ENCODE results near the gene RAB31.

Gene RAB31

DNA sequence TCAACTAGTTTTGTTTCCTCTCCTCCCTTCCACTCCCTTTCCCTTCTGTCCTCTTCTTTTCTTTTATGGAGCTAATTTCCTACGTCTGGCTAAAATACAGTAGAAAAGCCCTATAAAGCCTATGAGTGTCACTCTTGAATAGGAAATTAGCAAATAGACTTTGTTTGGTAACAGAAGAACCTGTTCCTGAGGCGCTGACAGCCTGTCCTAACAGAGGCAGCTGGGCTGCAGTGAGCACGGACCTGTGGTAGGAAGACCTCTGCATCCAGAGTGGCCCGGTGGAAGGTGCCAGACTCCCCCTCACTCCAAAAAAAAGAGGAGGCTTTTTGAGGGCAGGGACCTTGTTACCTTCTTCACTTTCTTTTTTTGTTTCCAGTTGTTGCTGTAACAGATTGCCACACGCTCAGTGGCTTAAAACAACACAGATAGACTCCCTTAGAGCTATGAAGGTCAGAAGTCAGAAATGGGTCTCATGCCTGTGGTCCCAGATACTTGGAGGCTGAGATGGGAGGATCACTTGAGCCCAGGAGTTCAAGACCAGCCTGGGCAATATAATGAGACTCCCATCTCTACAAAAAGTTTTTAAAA is 96.5 kb downstream of the RAB31 start:
- H3K36me3 ChIP-seq (ENCODE audit: control insufficient read depth, insufficient read depth, low read length), result no peaks in the 10 kb centered on the region
- H3K27me3 ChIP-seq (ENCODE audit: control insufficient read depth, insufficient read depth, low read length), result no peaks in the 10 kb centered on the region
- no CpG with 5 or more reads among the region's 5 CpGs for WGBS (ENCODE audit: insufficient coverage, insufficient read length)
- DNase-seq (ENCODE audit: low read depth, low spot score), result no peak
- no peak overlapping the region for H3K27ac ChIP-seq (ENCODE audit: low read length)
- peaks cover 11% of the 10 kb centered on the region for H3K4me1 ChIP-seq (ENCODE audit: control insufficient read depth, insufficient read depth, low read length)
- no peak overlapping the region for H3K4me3 ChIP-seq (ENCODE audit: low read length)
- H3K9me3 ChIP-seq (ENCODE audit: control insufficient read depth, insufficient read depth, low read length), result no peaks in the 10 kb centered on the region

DNA sequence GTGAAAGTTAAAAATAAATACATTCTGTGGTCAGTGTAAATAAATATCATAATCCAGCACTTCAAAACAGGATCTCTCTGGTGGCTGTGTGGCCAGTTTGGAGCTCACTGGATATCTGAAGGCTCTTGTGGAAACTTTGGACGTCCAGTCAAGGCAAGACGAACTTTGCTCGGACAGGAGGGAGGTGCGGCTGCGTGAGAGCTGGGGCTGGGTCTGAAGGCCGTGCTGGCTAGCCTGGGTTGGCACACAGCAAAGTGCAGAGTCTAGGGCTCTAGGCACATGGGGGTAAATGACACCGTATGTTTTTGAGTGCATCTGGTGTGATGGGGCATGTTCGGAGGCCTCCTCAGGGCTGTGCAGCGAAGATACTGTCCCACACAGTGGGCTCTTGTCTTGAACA is 98.8 kb downstream of the RAB31 start:
- peaks cover 11% of the 10 kb centered on the region for H3K4me1 ChIP-seq (ENCODE audit: control insufficient read depth, insufficient read depth, low read length)
- H3K4me3 ChIP-seq (ENCODE audit: low read length), result no peak overlapping the region
- WGBS (ENCODE audit: insufficient coverage, insufficient read length), result no CpG with 5 or more reads among the region's 9 CpGs
- DNase-seq (ENCODE audit: low read depth, low spot score), result no peak
- no peaks in the 10 kb centered on the region for H3K27me3 ChIP-seq (ENCODE audit: control insufficient read depth, insufficient read depth, low read length)
- H3K9me3 ChIP-seq (ENCODE audit: control insufficient read depth, insufficient read depth, low read length), result no peaks in the 10 kb centered on the region
- H3K36me3 ChIP-seq (ENCODE audit: control insufficient read depth, insufficient read depth, low read length), result no peaks in the 10 kb centered on the region
- H3K27ac ChIP-seq (ENCODE audit: low read length), result no peak overlapping the region

DNA sequence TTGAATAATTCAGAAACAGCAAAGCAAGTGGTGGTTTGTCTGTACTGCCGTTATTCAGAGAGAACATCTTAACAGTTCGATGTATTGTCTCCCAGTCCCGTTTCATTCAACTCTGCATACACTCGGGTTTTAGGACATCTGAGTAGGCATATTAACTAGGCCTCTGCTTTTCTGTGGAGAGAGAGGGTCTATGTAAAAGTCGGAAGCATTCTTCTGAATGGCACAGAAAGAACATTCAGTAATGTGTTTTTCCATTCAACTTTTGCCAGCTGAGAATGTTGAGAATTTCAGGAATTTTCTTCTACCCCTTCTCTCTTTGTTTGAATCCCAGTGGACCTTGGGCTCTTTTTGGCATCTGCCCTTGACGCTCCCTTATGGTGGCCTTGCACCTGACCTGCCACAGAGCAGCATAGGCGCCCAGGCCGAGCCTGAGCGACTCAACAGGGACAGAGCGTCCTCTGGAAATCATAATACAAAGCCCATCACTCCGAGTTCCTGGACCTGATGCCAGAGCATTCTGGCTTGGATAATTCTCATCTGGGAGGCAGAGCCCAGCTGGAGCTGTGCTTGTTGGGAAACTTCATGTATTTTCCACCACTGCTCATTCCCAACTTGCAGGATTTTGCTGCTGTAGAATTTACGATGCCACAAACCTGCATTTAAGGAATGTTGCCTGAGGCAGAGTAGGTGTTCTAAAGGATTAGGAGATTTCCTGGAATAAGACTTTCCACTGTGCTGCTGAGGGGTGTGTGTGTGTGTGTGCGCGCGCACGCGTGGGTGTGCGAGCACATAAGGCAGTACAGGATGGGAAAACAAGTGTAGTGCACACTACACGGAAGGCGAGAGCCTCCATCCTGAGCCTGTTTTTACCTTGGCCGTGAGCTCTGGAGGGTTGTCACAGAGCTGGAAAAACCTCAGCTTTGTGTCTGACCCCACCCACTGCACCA is 100.5 kb downstream of the RAB31 start:
- H3K27ac ChIP-seq (ENCODE audit: low read length), result no peak overlapping the region
- DNase-seq (ENCODE audit: low read depth, low spot score), result peak; percentile 52
- no peaks in the 10 kb centered on the region for H3K36me3 ChIP-seq (ENCODE audit: control insufficient read depth, insufficient read depth, low read length)
- peaks cover 11% of the 10 kb centered on the region for H3K4me1 ChIP-seq (ENCODE audit: control insufficient read depth, insufficient read depth, low read length)
- WGBS (ENCODE audit: insufficient coverage, insufficient read length), result no CpG with 5 or more reads among the region's 21 CpGs
- H3K9me3 ChIP-seq (ENCODE audit: control insufficient read depth, insufficient read depth, low read length), result no peaks in the 10 kb centered on the region
- H3K27me3 ChIP-seq (ENCODE audit: control insufficient read depth, insufficient read depth, low read length), result no peaks in the 10 kb centered on the region
- no peak overlapping the region for H3K4me3 ChIP-seq (ENCODE audit: low read length)

DNA sequence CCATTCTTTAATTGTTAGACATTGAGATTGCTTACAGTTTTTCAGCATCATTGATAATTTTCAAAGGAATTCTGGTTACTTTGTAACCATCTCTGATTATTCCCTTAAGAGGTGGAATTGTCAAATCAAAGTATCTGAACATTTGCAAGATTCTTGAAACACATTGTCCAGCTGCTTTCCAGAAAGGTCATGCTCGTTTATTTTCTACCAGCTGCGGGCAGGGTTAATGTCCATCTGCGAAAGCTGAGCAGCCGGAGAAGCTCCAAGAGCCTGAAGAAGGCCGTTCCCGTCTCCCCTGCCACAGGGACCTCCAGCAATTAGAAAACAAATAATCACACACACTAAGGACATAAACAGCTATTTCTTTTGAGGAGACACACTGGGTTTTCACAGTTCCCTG is 101.6 kb downstream of the RAB31 start:
- Histone ChIP-seq H3K4me3 (ENCODE audit: low read length) (no peak overlapping the region), H3K27me3 (ENCODE audit: control insufficient read depth, insufficient read depth, low read length) (no peaks in the 10 kb centered on the region)
- no CpG with 5 or more reads among the region's 6 CpGs for WGBS (ENCODE audit: insufficient coverage, insufficient read length)

DNA sequence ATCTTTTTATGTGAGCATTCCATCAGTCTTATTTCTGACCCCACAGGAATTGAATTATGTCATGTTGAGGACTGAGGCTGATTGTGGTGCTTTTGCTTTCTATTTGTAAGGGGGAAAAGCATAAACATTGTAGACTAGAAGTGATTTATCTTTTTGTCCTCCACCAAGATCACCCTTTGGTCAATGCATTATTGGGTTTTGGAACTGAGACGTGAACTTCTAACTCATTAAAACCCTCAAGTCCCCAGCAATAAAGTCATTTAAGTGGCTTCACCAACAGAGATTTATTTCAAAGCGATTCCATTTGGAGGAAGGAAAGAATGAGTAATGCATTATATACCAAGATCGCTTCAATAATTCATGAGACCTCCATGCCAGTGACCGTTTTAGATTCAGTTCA is 102.2 kb downstream of the RAB31 start:
- no peak overlapping the region for H3K4me3 ChIP-seq (ENCODE audit: low read length)
- H3K27ac ChIP-seq (ENCODE audit: low read length), result no peak overlapping the region
- peaks cover 8% of the 10 kb centered on the region for H3K4me1 ChIP-seq (ENCODE audit: control insufficient read depth, insufficient read depth, low read length)
- H3K36me3 ChIP-seq (ENCODE audit: control insufficient read depth, insufficient read depth, low read length), result no peaks in the 10 kb centered on the region
- WGBS (ENCODE audit: insufficient coverage, insufficient read length), result no CpG with 5 or more reads among the region's 4 CpGs
- DNase-seq (ENCODE audit: low read depth, low spot score), result no peak
- no peaks in the 10 kb centered on the region for H3K27me3 ChIP-seq (ENCODE audit: control insufficient read depth, insufficient read depth, low read length)
- no peaks in the 10 kb centered on the region for H3K9me3 ChIP-seq (ENCODE audit: control insufficient read depth, insufficient read depth, low read length)

More for the DNA sequence above, 101.6 kb downstream of the RAB31 start:
- Histone ChIP-seq H3K27ac (ENCODE audit: low read length) (no peak overlapping the region), H3K36me3 (ENCODE audit: control insufficient read depth, insufficient read depth, low read length) (no peaks in the 10 kb centered on the region), H3K9me3 (ENCODE audit: control insufficient read depth, insufficient read depth, low read length) (no peaks in the 10 kb centered on the region), H3K4me1 (ENCODE audit: control insufficient read depth, insufficient read depth, low read length) (peaks cover 8% of the 10 kb centered on the region)
- DNase-seq (ENCODE audit: low read depth, low spot score), result no peak

DNA sequence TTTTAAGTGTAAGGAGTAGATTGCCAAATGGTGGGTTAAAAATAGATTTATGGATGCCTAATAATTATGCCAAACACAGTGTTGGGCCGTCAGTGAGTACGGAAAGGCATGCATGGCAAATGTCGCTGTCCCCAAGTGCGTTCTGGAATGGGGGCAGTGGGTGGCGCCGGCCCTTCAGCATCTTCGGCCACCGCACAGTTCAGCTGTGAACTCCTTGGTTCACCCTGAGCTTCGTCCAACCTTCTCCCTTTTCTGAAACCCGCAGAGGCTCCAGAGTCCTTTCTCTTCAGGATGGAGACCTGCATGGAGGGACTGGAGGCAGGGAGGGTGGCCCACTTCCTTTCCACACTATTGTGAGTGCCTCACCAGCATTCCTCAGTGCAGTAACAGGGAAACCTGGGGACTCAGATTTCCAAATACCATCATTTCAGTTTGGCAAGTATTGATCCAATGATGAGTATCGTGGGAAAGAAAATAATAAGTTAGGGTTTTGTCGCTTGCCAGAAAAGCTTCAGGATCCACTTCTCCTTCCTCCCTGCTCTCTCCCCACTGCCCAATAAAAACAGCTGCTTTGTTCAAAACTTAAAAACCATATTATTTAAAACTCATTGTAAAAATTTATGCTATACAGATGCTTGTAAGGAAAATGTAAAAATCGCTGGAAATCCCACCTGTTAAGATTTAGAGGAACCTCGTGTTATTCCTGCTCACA is 103.0 kb downstream of the RAB31 start:
- no peak overlapping the region for H3K4me3 ChIP-seq (ENCODE audit: low read length)
- no peak for DNase-seq (ENCODE audit: low read depth, low spot score)
- no peaks in the 10 kb centered on the region for H3K27me3 ChIP-seq (ENCODE audit: control insufficient read depth, insufficient read depth, low read length)
- no peaks in the 10 kb centered on the region for H3K36me3 ChIP-seq (ENCODE audit: control insufficient read depth, insufficient read depth, low read length)
- WGBS (ENCODE audit: insufficient coverage, insufficient read length), result no CpG with 5 or more reads among the region's 14 CpGs
- no peak overlapping the region for H3K27ac ChIP-seq (ENCODE audit: low read length)
- peaks cover 8% of the 10 kb centered on the region for H3K4me1 ChIP-seq (ENCODE audit: control insufficient read depth, insufficient read depth, low read length)
- H3K9me3 ChIP-seq (ENCODE audit: control insufficient read depth, insufficient read depth, low read length), result no peaks in the 10 kb centered on the region

DNA sequence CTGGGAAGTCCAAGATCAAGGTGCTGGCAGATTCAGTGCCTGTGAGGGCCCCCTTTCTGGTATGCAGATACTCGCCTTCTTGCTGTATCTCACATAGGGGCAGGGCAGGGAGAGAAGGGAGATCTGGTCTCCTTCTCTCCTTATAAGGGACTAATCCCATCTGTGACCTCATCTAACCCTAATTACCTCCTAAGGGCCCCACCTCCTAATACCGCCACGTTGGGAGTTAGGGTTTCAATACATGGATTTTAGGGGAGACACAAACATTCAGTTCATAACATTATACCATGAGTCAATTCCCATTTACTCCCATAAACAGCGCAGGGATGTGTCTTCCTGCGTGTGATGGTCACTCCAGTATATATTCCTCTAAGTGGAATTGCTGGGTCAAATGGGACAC is 103.9 kb downstream of the RAB31 start:
- Histone ChIP-seq H3K4me1 (ENCODE audit: control insufficient read depth, insufficient read depth, low read length) (peaks cover 8% of the 10 kb centered on the region), H3K36me3 (ENCODE audit: control insufficient read depth, insufficient read depth, low read length) (no peaks in the 10 kb centered on the region), H3K27me3 (ENCODE audit: control insufficient read depth, insufficient read depth, low read length) (no peaks in the 10 kb centered on the region), H3K4me3 (ENCODE audit: low read length) (no peak overlapping the region), H3K27ac (ENCODE audit: low read length) (no peak overlapping the region), H3K9me3 (ENCODE audit: control insufficient read depth, insufficient read depth, low read length) (no peaks in the 10 kb centered on the region)
- WGBS (ENCODE audit: insufficient coverage, insufficient read length), result no CpG with 5 or more reads among the region's 5 CpGs
- DNase-seq (ENCODE audit: low read depth, low spot score), result no peak

DNA sequence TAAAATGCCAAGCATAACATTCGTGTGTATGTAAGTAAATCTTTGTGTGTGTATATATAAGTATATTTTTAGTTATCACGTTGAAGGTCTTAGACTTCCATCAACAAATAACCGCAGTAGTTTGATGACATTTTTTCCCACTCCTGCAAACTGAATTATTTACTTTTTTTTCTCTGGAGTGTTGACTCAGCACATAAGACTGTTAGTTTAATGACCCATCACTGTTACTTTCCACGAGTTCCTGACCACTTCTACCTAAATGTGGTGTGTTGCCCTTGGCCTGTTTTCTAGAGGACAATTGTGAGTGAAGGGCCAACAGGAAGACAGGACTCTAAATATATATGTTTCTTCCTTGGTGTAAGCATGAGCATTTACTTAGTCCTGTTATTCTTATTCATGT is 106.3 kb downstream of the RAB31 start:
- DNase-seq (ENCODE audit: low read depth, low spot score), result no peak
- H3K4me3 ChIP-seq (ENCODE audit: low read length), result no peak overlapping the region
- no CpG with 5 or more reads among the region's 4 CpGs for WGBS (ENCODE audit: insufficient coverage, insufficient read length)

DNA sequence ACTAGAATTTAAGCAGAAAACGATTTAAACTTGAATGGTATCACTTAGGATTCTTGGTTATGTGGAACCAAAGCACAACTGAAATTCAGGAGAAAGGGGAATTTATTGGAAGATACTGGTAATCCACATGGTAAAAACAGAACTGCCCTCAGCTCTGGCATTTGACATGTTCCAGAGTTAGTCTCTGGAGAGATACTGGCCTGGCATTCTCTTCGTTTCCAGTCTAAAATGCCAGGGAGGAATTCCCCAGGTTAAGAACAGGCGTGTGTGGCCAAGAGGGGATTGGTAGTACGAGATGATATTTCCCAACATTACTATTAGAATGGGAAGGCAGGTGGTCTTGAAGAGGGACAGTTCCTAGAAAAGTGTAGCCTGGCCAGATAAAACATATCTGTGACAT is 109.2 kb downstream of the RAB31 start:
- DNase-seq (ENCODE audit: low read depth, low spot score), result no peak
- no peaks in the 10 kb centered on the region for H3K4me1 ChIP-seq (ENCODE audit: control insufficient read depth, insufficient read depth, low read length)
- no CpG with 5 or more reads among the region's 4 CpGs for WGBS (ENCODE audit: insufficient coverage, insufficient read length)

More for the DNA sequence above, 106.3 kb downstream of the RAB31 start:
- H3K27me3 ChIP-seq (ENCODE audit: control insufficient read depth, insufficient read depth, low read length), result no peaks in the 10 kb centered on the region
- no peaks in the 10 kb centered on the region for H3K9me3 ChIP-seq (ENCODE audit: control insufficient read depth, insufficient read depth, low read length)
- no peaks in the 10 kb centered on the region for H3K36me3 ChIP-seq (ENCODE audit: control insufficient read depth, insufficient read depth, low read length)
- H3K27ac ChIP-seq (ENCODE audit: low read length), result no peak overlapping the region
- H3K4me1 ChIP-seq (ENCODE audit: control insufficient read depth, insufficient read depth, low read length), result no peaks in the 10 kb centered on the region

DNA sequence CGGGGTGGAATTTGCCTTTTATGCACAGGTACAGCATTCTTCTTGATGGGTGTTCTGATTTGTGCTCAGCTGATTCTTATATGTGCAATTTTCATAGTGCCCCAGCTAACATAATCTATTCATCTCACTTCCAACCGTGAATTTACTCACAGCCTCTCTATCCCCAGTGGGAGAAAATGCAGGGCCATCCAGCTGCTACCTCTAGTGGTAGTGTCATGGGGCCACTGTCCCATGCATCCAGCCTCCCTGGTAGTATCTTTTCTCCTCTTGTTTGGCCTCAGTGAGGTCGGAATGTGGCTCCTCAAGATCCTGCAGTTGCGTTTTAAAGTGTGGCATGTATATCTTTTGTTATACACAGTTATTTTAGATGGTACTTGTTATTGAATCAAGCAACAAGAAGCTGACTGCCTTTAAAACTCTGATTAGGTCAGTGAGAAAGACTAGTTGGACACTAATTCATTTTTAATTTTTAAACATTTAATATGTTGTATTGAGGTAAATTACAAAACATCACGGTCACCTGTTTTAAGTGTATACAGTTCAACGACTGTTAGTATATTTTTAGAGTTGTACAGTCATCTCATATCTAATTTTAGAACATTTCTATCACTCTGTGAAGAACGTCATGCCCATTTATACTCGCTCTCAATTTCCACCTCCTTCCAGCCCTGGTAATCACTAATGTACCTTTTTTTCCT is 109.8 kb downstream of the RAB31 start:
- Histone ChIP-seq H3K4me1 (ENCODE audit: control insufficient read depth, insufficient read depth, low read length) (no peaks in the 10 kb centered on the region), H3K36me3 (ENCODE audit: control insufficient read depth, insufficient read depth, low read length) (no peaks in the 10 kb centered on the region), H3K9me3 (ENCODE audit: control insufficient read depth, insufficient read depth, low read length) (no peaks in the 10 kb centered on the region), H3K27me3 (ENCODE audit: control insufficient read depth, insufficient read depth, low read length) (no peaks in the 10 kb centered on the region), H3K4me3 (ENCODE audit: low read length) (no peak overlapping the region), H3K27ac (ENCODE audit: low read length) (no peak overlapping the region)
- DNase-seq (ENCODE audit: low read depth, low spot score), result no peak
- WGBS (ENCODE audit: insufficient coverage, insufficient read length), result no CpG with 5 or more reads among the region's 8 CpGs

More for the DNA sequence above, 109.2 kb downstream of the RAB31 start:
- no peak overlapping the region for H3K4me3 ChIP-seq (ENCODE audit: low read length)
- no peaks in the 10 kb centered on the region for H3K9me3 ChIP-seq (ENCODE audit: control insufficient read depth, insufficient read depth, low read length)
- H3K36me3 ChIP-seq (ENCODE audit: control insufficient read depth, insufficient read depth, low read length), result no peaks in the 10 kb centered on the region
- no peak overlapping the region for H3K27ac ChIP-seq (ENCODE audit: low read length)
- no peaks in the 10 kb centered on the region for H3K27me3 ChIP-seq (ENCODE audit: control insufficient read depth, insufficient read depth, low read length)

Measured in iPS DF 6.9 (cell line).